NCI-H2196 treated with DMSO at 0.1 percent for 48 hours (cell line): Measurements from ENCODE around the gene FSD1.
"Not testable (repeated sequence)": the region's sequence is repeated elsewhere in the genome, so short reads cannot be mapped to it uniquely, and the experiment has no call there.

Experiments
- DNase-seq: peaks from one replicate; lab custom pipeline; 2025; ENCODE audit not compliant: unreplicated experiment; lab: John Stamatoyannopoulos, UW

FSD1 gene

DNA sequence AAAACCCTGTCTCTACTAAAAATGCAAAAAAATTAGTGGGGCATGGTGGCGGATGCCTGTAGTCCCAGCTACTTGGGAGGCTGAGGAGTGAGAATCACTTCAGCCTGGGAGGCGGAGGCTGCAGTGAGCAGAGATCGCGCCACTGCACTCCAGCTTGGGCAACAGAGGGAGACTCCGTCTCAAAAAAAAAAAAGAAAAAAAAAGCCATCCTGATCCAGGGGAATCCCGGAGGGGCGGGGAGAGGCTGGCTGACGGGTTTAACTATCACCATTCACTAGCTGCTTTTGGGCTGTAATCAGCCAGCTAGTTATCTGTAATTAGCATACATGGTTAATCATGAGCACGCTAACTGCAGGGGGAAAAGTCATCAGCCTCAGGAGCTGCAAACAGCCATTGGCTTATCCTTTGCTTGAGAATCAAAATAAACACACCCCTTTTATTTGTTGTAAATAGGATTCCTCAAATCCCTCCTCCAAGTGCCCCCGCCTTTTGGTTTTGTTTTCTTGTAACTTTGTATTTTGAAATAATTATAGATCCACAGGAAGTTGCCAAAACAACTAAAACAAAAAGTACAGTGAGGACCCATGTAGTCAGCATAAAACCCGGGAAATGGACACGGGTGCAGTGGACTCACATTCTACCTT lies 9.6 kb downstream of the FSD1 start:
- no peak for DNase-seq

DNA sequence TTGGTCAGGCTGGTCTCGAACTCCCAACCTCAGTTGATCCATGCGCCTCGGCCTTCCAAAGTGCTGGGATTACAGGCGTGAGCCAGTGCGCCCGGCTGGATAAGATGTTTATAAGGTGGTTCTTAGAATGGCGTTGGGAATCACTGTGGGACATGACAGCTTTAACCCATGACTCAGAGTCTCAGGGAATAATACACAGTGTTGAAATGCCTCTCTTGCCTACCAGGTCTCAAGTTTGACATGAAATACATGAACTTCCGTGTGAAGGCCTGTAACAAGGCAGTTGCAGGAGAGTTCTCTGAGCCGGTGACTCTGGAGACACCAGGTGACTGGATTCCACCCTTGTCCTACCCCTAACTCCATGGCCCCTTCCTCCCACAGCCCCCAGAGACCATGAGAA lies 12.6 kb downstream of the FSD1 start:
- no peak for DNase-seq

DNA sequence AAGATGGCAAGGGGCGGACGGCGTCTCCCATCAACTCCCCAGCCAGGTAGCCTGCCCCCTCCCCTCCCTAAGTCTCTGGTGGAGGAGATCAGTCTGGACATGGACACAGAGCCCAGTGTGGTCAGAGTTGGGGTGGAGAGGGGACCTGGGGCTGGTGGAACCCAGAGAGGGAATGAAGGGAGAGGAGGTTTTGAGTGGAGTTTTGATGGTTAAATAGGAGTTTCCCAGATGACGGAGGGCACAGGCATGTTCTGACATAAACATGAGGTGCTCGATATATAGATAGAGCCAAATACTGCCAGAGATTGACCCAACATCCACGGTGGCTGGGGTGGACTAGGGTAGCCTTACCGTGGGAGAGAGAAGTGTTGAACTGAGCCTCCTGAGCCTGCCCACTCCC lies 14.1 kb downstream of the FSD1 start:
- DNase-seq, result no peak

DNA sequence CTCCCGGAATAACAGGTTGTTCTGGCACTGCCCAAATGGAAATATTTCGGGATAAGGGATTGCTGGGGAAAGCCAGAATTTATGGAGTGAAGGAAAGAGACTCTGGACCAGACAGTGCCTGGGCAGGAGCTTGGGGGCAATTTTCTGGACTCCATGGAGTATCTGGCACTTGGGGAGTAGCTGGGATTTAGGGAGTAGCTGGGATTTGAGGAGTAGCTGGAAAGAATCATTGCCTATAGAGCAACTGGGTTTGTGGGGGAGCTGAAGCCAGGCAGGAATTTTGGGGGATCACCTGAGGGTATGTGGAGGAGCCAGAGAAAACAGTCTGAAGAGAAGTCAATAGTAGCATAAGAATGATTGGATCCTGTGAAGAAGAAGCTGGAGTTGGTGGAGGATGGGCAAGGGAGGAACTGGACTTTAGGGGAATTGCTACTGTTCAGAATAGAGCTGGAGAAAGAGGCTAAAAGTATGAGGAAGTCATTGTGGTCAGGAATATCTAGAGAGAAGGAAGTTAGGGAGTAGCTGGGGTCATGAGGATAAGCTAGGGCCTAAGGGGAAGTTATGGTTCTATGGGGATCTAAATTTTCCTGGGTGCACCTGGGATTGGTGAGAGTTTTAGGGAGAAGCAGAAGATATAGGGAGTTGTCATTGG lies 14.8 kb downstream of the FSD1 start:
- no peak for DNase-seq

DNA sequence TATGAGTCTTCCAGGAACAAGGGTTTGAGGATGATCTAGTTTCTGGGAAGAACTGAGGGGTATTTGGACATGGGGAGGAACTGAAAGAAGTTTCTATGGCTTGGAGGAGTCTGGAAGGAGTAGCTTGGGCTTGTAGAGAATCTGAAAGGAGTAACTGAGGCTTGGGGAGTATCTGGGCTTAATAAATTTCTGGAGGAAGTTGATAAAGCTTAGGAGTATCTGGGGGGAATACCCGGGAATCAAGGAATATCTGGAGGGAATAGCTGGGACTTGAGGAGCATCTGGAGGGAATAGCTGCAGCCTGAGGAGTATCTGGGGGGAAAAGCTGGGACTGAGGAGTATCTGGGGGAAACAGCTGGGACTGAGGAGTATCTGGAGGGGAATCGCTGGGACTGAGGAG lies 16.0 kb downstream of the FSD1 start:
- no peak for DNase-seq

DNA sequence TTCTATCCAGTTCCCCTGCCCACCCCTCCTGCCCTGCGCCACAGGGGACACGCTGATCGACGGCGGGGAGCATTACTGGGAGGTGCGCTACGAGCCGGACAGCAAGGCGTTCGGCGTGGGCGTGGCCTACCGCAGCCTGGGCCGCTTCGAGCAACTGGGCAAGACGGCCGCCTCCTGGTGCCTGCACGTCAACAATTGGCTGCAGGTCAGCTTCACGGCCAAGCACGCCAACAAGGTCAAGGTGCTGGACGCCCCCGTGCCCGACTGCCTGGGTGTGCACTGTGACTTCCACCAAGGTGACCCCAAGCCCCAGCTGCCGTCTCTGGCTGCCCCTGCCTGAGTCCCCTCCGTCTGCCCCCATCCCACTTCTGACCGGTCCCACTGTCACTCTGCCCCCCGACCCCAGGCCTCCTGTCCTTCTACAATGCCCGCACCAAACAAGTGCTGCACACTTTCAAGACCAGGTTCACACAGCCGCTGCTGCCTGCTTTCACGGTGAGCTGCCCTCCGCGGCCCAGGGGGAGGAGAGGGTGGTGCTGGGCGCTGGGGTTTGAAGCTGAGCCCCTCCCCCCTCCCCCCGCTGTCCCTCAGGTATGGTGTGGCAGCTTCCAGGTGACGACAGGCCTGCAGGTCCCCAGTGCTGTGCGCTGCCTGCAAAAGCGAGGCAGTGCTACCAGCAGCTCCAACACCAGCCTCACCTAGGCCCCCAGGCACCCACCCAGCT lies 18.7 kb downstream of the FSD1 start:
- no peak for DNase-seq

DNA sequence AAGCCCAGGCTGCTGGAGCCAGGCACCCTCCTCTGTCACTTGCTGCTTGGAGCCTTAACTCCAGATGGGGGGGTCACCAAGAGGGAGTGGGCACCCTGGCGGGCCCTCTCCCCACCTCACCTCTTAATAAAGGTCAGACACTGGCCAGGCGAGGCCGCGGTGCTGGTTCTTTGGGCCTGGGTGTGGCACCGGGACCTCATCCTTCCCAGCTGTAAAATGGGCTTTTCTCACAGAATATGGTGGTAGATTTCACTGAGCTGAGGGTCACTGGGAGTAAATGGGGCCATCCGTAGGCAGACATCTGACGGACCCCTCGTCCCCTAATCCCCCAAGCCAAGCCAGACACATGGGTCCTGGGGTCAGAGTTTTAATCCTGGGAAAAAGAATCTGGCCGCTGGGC lies 19.3 kb downstream of the FSD1 start:
- no peak for DNase-seq

DNA sequence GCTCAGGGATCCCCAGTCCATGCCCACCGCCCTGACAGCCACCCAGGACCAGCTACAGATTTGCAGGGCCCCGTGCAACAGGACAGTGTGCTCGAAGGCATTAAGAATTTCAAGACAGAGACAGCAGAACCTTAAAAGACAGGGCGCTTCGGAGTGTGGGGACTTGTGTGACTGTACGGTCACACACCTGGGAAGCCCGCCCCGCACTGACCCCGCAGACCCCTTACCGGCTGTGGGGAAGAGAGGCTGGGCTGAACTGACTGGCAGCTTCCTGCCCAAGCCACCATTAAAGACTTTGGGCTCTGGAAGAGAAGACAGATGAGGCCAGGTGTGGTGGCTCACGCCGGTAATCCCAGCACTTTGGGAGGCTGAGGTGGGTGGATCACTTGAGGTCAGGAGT lies 19.8 kb downstream of the FSD1 start:
- DNase-seq, result no peak

DNA sequence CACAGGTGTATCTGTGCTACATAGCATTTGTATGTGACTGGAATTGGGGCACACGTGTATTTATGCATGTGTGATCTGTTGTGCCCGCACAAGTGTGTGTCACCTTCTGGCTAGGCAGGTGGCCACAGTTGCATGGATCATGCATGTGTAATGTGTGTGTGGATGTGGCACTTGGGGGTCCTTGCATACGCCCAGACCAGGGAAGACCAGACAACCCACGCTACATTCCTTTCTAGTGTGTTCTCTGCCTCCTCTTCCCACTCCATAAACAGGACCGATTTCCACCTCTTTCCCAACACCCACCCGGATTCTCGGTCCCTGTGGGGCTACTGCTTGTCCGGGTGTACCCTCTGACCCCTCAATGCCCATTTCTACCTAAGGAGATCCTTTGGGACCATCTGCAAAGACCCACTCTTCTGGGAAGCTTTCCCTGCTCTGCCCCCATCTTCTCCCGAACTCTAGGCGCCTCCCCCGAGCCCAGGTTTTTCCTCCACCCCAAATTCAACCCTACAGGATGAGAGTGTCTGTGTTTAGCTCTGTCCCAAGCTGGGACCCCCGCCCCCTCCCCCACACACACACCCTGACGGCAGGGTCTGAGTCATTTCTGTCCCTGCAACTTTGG lies 21.9 kb downstream of the FSD1 start:
- DNase-seq, result no peak

DNA sequence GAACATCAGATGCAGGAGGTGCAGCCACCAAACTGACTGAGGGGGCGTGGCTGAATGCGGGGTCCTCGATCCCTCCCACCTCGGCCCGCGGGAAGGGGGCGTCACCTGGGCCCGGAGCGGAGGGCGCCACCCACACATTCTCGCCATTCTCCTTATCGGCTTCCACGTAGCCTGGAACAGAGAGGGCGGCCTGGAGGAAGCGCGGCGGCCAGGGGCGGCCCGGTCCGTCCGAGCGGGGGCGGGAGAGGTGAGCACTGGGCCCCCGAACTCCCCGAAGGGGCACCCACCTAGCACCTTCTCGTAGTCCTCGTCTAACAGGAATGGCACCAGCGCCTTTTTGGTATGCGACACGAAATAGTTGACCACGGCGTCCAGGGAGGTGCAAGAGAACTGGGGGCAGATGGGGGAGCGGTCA lies 22.4 kb downstream of the FSD1 start:
- no peak for DNase-seq

DNA sequence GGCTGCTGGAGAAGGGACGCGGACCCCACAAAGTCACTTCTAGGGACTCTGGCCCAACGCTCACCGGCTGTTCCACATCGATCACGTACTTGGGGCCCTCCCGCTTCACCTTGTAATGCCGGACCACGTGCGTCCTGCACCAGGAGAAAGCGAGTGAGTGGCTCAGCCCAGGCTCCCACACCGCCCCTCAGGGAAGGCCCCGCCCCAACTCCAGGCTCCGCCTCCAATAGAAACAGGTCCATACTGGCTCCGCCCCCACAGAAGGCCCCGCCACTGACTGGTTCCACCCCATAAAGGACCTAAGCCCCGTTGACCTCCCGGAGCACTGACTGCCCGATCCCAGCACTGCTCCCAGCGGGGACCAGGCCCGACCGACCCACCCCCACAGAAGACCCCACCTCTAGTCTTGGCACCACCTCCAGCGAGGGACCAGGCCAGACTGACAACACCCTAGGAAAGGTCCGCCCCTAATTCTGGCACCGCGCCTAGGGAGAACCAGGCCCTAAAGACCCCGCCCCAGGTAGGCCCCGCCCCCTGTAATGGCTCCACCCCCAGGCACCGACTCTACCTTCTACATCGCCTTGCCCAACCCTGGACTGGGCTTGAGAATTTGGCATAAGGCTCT lies 23.0 kb downstream of the FSD1 start:
- no peak for DNase-seq

DNA sequence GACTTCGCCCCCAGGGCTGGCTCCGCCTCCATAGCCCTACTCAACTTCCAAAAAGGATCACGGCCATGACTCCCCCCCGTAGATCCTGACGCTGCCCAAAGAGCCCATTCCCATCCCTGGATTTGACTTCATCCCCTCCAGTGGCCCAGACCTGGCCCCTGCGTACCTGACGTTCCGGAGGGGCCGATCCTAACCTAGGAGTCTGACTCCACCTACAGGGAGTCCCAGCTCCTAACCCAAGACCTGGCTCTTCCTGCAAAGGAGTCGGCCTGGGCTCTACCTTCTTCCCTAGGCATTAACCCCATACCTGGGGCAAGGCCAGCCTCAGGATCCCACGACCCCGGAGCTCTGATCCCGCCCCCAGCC lies 23.5 kb downstream of the FSD1 start:
- DNase-seq, result no peak

DNA sequence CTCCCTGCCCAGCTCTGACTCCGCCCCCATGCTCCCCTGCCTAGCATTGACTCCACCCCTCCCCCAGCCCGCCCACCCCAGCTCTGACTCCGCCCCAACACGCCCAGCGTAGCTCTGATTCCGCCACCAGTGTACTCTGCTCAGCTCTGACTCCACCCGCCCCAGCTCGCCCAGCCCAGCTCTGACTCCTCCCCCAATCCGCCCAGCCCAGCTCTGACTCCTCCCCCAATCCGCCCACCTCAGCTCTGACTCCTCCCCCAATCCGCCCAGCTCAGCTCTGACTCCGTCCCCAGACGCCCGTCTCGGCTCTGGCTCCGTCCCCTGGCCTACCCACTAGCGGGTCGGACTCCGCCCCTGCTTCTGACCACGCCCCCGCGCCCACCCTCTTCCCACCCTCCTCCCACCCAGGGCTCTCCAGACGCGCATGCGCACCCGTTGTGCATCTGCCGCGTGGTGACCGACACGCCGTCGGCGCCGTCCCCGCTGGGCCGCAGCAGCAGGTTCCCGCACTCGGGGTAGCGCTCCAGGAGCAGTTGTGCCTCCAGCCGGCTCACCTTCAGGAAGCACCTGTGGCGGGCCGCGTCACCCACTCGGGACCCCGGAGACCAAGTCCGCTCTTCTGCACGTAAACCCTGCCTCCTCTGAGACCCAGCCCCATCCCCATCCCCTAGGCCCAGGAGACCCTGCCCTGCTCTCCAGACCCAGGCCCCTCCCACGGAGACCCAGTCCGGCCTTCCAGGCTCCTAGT lies 24.0 kb downstream of the FSD1 start:
- no peak for DNase-seq

DNA sequence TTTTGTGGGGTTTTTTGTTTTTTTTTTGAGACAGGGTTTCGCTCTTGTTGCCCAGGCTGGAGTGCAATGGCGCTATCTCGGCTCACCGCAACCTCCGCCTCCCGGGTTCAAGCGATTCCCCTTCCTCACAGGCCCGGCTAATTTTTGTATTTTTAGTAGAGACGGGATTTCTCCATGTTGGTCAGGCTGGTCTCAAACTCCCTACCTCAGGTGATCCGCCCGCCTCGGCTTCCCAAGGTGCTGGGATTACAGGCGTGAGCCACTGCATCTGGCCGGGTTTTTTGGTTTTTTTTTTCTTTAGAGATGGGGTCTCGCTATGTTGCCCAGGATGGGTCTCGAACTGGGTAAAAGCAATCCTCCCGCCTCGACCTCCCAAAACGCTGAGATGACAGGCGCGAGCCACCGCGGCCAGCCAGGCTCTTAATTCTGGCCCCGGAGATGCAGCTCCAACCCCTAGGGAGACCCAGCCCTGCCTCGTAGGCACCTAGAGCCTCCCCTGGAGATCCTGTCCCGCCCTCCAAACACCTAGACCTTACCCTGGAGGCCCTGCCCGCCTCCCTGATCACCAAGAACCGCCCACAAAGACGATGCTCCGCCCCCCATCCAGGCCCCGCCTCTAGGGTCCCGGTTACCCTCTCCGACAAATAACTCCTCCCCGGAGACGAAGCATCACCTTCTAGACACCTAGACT lies 24.7 kb downstream of the FSD1 start:
- DNase-seq, result not testable (repeated sequence)

DNA sequence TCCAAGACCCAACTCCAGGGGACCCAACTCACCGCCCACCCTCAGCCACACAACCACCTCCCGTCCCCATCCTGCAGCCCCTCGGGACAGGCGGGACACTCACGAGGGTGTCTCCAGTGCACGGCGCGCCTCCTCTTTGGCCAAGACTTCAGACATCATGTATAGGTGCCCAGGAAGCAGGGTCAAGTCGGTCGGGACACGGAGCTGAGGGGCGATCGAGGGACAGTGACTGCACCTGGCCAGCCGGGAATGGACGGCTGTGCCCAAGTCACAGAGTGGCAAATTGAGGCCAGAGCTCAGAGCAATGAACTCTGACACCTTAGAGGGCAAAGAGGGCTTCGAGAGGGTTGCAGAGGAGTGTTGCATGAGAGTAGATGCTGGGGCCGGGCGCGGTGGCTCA lies 25.5 kb downstream of the FSD1 start:
- no peak for DNase-seq

DNA sequence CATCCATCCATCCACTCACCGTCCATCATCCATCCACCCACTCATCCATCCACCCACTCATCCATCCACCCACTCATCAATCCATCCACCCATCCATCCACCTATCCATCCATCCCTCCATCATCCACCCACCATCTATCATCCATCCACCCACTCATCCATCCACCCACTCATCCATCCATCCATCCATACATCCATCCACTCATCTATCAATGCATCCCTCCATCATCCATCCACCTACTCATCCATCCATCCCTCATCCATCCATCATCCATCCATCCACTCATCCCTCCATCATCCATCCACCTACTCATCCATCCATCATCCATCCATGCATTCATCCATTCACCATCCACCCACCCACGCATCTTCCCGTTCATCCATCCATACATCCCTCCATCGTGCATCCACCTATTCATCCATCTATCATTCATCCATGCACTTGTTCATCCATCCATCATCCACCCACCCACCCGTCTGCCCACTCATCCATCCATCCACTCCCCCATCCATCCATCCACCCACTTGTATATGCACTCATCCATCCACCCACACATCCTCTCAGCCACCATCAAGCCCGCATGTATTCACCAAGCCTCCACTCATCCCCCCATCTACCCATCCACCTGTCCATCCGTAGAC lies 30.7 kb downstream of the FSD1 start:
- DNase-seq, result no peak

DNA sequence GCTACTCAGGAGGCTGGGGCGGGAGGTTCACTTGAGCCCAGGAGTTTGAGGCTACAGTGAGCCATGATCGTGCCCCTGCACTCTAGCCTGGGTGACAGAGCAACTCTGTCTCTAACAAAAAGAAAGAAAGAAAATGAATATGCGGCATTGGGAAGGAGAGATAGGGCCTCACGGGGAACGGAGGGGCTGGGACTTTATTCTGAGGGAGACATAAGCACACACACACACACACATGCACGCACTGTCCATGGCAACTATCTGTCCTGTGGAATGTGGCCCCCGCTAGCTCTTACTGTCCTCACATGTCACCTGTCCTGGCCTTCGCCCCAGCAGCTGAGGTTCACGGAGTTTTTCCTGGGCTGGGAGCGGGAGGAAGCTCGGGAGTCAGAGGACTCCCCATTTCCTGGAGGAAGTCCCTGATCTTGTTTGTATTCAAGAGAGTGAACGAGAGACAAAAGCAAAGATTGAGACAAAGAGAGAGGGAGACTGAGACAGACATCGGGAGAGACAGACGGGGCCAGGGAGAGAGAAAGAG lies 33.6 kb downstream of the FSD1 start:
- no peak for DNase-seq

DNA sequence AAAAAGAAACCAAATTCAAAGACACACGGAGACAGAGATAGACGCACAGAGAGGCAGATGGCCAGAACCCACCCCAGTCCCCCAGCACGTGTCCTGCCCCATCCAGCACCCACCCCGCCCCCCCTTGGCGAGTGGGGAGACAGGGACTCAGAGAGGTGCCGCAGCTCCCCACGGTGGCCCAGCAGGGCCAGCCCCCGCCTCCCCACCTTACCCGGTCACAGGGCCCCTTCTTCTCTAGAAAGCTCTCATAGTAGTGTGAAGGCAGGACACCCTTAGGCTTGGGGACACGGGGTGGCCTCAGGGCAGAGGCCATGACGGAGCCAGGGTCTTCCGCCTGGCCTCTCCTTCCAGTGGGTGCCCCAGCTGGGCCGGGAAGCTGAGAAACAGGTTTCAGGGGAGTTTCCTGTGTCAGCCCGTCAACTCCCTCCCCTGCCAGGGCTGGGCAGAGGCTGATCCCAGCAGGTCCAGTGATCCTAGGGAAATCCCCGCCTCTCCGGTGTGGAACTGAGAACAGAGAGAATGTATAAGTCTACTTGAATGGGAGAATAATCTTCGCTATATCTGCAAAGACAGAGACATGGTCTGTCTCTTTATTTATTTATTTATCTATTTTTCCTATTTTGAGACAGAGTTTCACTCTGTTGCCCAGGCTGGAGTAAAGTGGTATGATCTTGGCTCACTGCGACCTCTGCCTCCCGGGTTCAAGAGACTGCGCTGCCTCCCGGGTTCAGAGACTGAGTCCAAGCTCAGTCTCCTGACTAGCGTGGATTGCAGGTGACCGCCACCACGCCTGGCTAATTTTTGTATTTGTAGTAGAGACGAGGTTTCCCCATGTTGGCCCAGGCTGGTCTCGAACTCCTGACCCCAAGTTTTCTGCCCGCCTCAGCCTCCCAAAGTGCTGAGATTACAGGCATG lies 34.3 kb downstream of the FSD1 start, which contains the start of gene STAP2:
Gene STAP2, minus strand, starts transcription at position 387 of the 915 bp plus-strand sequence. Its CDS starts 74 bp downstream, at position 313.
- DNase-seq, result peak; percentile 12

DNA sequence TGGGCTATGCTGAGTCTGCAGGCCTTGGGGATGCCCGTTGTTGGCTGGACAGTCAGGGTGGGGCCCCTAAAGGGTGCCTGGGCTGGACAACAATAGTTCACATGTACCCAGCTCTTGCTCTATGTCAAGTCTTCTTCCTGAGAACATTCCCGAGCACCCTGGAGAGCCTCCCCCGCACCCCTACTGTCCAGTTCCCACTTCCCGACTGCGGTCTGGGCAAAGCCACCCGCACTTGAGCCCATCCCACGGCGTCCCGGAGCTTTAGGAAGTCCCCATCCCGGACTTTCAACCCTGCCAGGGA lies 37.9 kb downstream of the FSD1 start:
- DNase-seq, result no peak
